WTC11 (cell line): ENCODE data around the gene ZNF775. TPM values are rescaled to one million over a fixed set of nuclear protein-coding genes. Genes with fewer than 3 reads are reported as not detected.

ENCODE experiments used
- ARID4B ChIP-seq: sonication (generic); formaldehyde crosslinking; IDR thresholded peaks from 2 replicates; pipeline ENCODE4 v1.8.0; 2023; ENCODE audit warnings: missing genetic modification reagents, mild to moderate bottlenecking, borderline replicate concordance
- CBFB ChIP-seq: sonication (generic); formaldehyde crosslinking; IDR thresholded peaks from 2 replicates; pipeline ENCODE4 v1.8.1; 2022; ENCODE audit warnings: mild to moderate bottlenecking, low read depth, missing genetic modification reagents
- CREB1 ChIP-seq: sonication (generic); formaldehyde crosslinking; IDR thresholded peaks from 2 replicates; pipeline ENCODE4 v1.8.0; 2023; ENCODE audit warnings: mild to moderate bottlenecking, missing genetic modification reagents
- GRHL2 ChIP-seq: fragments of 250-450 bp; sonication (Bioruptor Pico); IDR thresholded peaks from 2 replicates; pipeline ENCODE4 v1.8.0; 2022; ENCODE audit warnings: mild to moderate bottlenecking, moderate library complexity; ENCODE audit not compliant: insufficient replicate concordance, severe bottlenecking
- IRF2 ChIP-seq: sonication (generic); formaldehyde crosslinking; IDR thresholded peaks from 2 replicates; pipeline ENCODE4 v1.8.0; 2022; ENCODE audit warnings: low read depth, missing genetic modification reagents, borderline replicate concordance
- MXD4 ChIP-seq: fragments of 250-450 bp; sonication (Bioruptor Pico); IDR thresholded peaks from 2 replicates; pipeline ENCODE4 v1.8.0; 2021; ENCODE audit warnings: mild to moderate bottlenecking, moderate library complexity, borderline replicate concordance
- NR1H2 ChIP-seq: sonication (generic); formaldehyde crosslinking; IDR thresholded peaks from 2 replicates; pipeline ENCODE4 v1.9.0; 2021; ENCODE audit warnings: mild to moderate bottlenecking, moderate library complexity, missing genetic modification reagents
- TEAD1 ChIP-seq: sonication (generic); formaldehyde crosslinking; IDR thresholded peaks from 2 replicates; pipeline ENCODE4 v1.8.0; 2022; ENCODE audit warnings: mild to moderate bottlenecking, missing genetic modification reagents
- ZBTB21 ChIP-seq: sonication (generic); formaldehyde crosslinking; IDR thresholded peaks from 2 replicates; pipeline ENCODE4 v1.8.1; 2023; ENCODE audit warnings: mild to moderate bottlenecking, missing genetic modification reagents, borderline replicate concordance
- ZNF121 ChIP-seq: sonication (generic); formaldehyde crosslinking; IDR thresholded peaks from 2 replicates; pipeline ENCODE4 v1.8.0; 2023; ENCODE audit warnings: missing genetic modification reagents
- ZNF138 ChIP-seq: sonication (generic); formaldehyde crosslinking; conservative IDR thresholded peaks from 2 replicates; pipeline ENCODE4 v1.8.1; 2022; ENCODE audit warnings: mild to moderate bottlenecking, moderate library complexity, missing genetic modification reagents
- ZNF425 ChIP-seq: fragments of 250-450 bp; sonication (Bioruptor Pico); conservative IDR thresholded peaks from 2 replicates; pipeline ENCODE4 v1.9.0; 2021; ENCODE audit warnings: mild to moderate bottlenecking
- total RNA-seq: library from RNA; stranded (reverse); gene quantifications from 3 replicates; pipeline ENCODE4 v1.2.3, GENCODE V29; 2021
- TF ChIP-seq, protein P1 (sequence below): sonication (generic); formaldehyde crosslinking; IDR thresholded peaks from 2 replicates; pipeline ENCODE4 v1.8.0; 2023; ENCODE audit warnings: missing genetic modification reagents
- TF ChIP-seq, protein P2 (sequence below): sonication (generic); formaldehyde crosslinking; conservative IDR thresholded peaks from 2 replicates; pipeline ENCODE4 v1.8.1; 2023; ENCODE audit warnings: mild to moderate bottlenecking, low read depth, missing genetic modification reagents, moderate library complexity
- TF ChIP-seq, protein P3 (sequence below): sonication (generic); formaldehyde crosslinking; conservative IDR thresholded peaks from 2 replicates; pipeline ENCODE4 v1.8.1; 2022; ENCODE audit warnings: mild to moderate bottlenecking, missing genetic modification reagents
- TF ChIP-seq, protein P4 (sequence below): fragments of 250-450 bp; sonication (Bioruptor Pico); IDR thresholded peaks from 2 replicates; pipeline ENCODE4 v1.9.0; 2021; ENCODE audit warnings: moderate library complexity, mild to moderate bottlenecking, inconsistent platforms, borderline replicate concordance
- TF ChIP-seq, protein P5 (sequence below): sonication (generic); formaldehyde crosslinking; IDR thresholded peaks from 2 replicates; pipeline ENCODE4 v1.8.1; 2022; ENCODE audit warnings: missing genetic modification reagents, borderline replicate concordance
- TF ChIP-seq, protein P6 (sequence below): sonication (generic); formaldehyde crosslinking; IDR thresholded peaks from 2 replicates; pipeline ENCODE4 v1.8.1; 2023; ENCODE audit warnings: mild to moderate bottlenecking, missing genetic modification reagents, moderate library complexity
- TF ChIP-seq, protein P7 (sequence below): sonication (generic); formaldehyde crosslinking; IDR thresholded peaks from 2 replicates; pipeline ENCODE4 v1.8.1; 2023; ENCODE audit warnings: mild to moderate bottlenecking, missing genetic modification reagents
- TF ChIP-seq, protein P8 (sequence below): sonication (generic); formaldehyde crosslinking; IDR thresholded peaks from 2 replicates; pipeline ENCODE4 v1.8.0; 2022; ENCODE audit warnings: mild to moderate bottlenecking, missing genetic modification reagents

The ZNF775 gene
- total RNA-seq, 1 experiment from 2014 or later = 25.4 TPM

DNA sequence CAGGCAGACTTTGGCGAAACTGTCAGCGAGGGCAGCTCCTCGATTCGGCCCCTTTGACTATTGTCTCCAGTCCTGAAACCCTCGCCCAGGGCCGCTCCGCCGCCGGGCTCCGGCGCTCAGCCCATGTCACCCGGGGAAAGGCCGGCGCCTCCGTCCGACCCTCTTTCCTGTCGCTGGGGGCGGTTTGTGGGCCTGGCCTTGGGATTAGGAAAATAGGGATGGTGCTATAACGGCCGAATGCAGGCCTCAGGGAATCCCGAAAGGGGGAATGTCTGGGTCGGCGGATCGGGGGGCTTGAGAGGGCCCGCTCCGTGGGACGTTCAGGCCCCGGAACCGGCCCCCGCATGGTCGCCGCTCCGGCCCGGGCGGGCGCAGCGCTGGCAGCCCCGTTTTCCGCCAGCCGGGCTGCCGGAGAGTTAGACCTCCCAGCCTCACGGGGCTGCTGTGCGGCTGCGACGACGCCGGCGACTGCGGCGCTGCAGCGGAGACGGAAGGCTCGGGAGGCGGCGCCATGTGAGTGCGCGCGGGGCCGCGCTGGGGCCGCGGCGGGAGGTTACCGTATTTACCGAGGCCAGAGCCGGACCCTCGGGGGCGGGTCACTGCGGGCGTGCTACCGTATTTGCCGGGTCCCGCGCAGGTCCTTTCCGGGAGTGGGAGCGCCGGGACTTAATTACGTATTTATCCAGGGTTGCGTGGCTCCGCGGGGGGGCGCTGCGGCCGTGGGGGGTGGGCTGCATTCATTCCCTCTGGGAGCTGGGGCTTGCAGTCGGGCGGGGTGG, 25.9 kb downstream of the ZNF775 start (continued):
- TF ChIP-seq, protein P1, sequence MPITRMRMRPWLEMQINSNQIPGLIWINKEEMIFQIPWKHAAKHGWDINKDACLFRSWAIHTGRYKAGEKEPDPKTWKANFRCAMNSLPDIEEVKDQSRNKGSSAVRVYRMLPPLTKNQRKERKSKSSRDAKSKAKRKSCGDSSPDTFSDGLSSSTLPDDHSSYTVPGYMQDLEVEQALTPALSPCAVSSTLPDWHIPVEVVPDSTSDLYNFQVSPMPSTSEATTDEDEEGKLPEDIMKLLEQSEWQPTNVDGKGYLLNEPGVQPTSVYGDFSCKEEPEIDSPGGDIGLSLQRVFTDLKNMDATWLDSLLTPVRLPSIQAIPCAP = 0 out of 2 replicates have a peak, but pooled peaks have one; percentile 12
- no peak; the same call in 1 of the 2 replicates for TF ChIP-seq ARID4B
- no peak for TF ChIP-seq CBFB (CRISPR knock-in tag)
- TF ChIP-seq, protein P2, sequence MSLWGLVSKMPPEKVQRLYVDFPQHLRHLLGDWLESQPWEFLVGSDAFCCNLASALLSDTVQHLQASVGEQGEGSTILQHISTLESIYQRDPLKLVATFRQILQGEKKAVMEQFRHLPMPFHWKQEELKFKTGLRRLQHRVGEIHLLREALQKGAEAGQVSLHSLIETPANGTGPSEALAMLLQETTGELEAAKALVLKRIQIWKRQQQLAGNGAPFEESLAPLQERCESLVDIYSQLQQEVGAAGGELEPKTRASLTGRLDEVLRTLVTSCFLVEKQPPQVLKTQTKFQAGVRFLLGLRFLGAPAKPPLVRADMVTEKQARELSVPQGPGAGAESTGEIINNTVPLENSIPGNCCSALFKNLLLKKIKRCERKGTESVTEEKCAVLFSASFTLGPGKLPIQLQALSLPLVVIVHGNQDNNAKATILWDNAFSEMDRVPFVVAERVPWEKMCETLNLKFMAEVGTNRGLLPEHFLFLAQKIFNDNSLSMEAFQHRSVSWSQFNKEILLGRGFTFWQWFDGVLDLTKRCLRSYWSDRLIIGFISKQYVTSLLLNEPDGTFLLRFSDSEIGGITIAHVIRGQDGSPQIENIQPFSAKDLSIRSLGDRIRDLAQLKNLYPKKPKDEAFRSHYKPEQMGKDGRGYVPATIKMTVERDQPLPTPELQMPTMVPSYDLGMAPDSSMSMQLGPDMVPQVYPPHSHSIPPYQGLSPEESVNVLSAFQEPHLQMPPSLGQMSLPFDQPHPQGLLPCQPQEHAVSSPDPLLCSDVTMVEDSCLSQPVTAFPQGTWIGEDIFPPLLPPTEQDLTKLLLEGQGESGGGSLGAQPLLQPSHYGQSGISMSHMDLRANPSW = no peak
- TF ChIP-seq ZNF138 = no peak
- TF ChIP-seq, protein P3, sequence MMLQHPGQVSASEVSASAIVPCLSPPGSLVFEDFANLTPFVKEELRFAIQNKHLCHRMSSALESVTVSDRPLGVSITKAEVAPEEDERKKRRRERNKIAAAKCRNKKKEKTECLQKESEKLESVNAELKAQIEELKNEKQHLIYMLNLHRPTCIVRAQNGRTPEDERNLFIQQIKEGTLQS = no peak
- no peak for TF ChIP-seq CREB1 (CRISPR knock-in tag)
- TF ChIP-seq IRF2 (CRISPR knock-in tag) = no peak
- TF ChIP-seq GRHL2 (CRISPR knock-in tag) = no peak
- TF ChIP-seq, protein P4, sequence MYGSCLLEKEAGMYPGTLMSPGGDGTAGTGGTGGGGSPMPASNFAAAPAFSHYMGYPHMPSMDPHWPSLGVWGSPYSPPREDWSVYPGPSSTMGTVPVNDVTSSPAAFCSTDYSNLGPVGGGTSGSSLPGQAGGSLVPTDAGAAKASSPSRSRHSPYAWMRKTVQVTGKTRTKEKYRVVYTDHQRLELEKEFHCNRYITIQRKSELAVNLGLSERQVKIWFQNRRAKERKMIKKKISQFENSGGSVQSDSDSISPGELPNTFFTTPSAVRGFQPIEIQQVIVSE (CRISPR knock-in tag) = no peak
- TF ChIP-seq, protein P5, sequence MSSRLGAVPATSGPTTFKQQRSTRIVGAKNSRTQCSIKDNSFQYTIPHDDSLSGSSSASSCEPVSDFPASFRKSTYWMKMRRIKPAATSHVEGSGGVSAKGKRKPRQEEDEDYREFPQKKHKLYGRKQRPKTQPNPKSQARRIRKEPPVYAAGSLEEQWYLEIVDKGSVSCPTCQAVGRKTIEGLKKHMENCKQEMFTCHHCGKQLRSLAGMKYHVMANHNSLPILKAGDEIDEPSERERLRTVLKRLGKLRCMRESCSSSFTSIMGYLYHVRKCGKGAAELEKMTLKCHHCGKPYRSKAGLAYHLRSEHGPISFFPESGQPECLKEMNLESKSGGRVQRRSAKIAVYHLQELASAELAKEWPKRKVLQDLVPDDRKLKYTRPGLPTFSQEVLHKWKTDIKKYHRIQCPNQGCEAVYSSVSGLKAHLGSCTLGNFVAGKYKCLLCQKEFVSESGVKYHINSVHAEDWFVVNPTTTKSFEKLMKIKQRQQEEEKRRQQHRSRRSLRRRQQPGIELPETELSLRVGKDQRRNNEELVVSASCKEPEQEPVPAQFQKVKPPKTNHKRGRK (CRISPR knock-in tag) = no peak
- TF ChIP-seq, protein P6, sequence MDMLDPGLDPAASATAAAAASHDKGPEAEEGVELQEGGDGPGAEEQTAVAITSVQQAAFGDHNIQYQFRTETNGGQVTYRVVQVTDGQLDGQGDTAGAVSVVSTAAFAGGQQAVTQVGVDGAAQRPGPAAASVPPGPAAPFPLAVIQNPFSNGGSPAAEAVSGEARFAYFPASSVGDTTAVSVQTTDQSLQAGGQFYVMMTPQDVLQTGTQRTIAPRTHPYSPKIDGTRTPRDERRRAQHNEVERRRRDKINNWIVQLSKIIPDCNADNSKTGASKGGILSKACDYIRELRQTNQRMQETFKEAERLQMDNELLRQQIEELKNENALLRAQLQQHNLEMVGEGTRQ (CRISPR knock-in tag) = no peak; the same call in 1 of the 2 replicates
- no peak for TF ChIP-seq ZBTB21 (CRISPR knock-in tag)
- TF ChIP-seq ZNF121 (CRISPR knock-in tag) = no peak
- TF ChIP-seq, protein P7, sequence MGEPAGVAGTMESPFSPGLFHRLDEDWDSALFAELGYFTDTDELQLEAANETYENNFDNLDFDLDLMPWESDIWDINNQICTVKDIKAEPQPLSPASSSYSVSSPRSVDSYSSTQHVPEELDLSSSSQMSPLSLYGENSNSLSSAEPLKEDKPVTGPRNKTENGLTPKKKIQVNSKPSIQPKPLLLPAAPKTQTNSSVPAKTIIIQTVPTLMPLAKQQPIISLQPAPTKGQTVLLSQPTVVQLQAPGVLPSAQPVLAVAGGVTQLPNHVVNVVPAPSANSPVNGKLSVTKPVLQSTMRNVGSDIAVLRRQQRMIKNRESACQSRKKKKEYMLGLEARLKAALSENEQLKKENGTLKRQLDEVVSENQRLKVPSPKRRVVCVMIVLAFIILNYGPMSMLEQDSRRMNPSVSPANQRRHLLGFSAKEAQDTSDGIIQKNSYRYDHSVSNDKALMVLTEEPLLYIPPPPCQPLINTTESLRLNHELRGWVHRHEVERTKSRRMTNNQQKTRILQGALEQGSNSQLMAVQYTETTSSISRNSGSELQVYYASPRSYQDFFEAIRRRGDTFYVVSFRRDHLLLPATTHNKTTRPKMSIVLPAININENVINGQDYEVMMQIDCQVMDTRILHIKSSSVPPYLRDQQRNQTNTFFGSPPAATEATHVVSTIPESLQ (CRISPR knock-in tag) = no peak
- no peak for TF ChIP-seq MXD4 (CRISPR knock-in tag)
- TF ChIP-seq ZNF425 (CRISPR knock-in tag) = no peak
- TF ChIP-seq TEAD1 (CRISPR knock-in tag) = no peak
- TF ChIP-seq NR1H2 (CRISPR knock-in tag) = no peak
- TF ChIP-seq, protein P8, sequence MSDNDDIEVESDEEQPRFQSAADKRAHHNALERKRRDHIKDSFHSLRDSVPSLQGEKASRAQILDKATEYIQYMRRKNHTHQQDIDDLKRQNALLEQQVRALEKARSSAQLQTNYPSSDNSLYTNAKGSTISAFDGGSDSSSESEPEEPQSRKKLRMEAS (CRISPR knock-in tag) = peak; percentile 82
